MCF 10A (cell line): ENCODE results near the gene RNF31. TPM values are rescaled to one million over a fixed set of nuclear protein-coding genes. Genes with fewer than 3 reads are reported as not detected.

Experiments
- BruUV-seq: library from RNA; stranded (reverse); fragments of 400-500 nt; replicated peaks from 2 replicates; lab custom pipeline; 2021; lab: Mats Ljungman, UMichigan
- CTCF ChIA-PET: fragments of 300-600 bp; sonication (Branson Sonifier 250); formaldehyde crosslinking; extraction: SDS; loops from one replicate; lab custom pipeline; 2021; ENCODE audit warnings: antibody characterized with exemption, inconsistent platforms; lab: Yijun Ruan, JAX
- POLR2A ChIA-PET: fragments of 300-600, 350-650 bp; sonication (Branson Sonifier 250); formaldehyde crosslinking; extraction: SDS; loops from one replicate; lab custom pipeline; 2020; ENCODE audit warnings: antibody characterized with exemption, inconsistent platforms; lab: Yijun Ruan, JAX
- DNase-seq: peaks from one replicate; pipeline ENCODE4 v3.0.0-alpha.2; 2018; ENCODE audit not compliant: unreplicated experiment
- H3K27ac Mint-ChIP-seq: one replicate; pipeline ENCODE4 v1.8.0; 2022; ENCODE audit warnings: mild to moderate bottlenecking, low read depth, mixed read lengths; ENCODE audit not compliant: unreplicated experiment
- H3K27me3 Mint-ChIP-seq: one replicate; pipeline ENCODE4 v1.8.0; 2022; ENCODE audit warnings: mixed read lengths; ENCODE audit not compliant: insufficient read depth, unreplicated experiment
- H3K36me3 Mint-ChIP-seq: one replicate; pipeline ENCODE4 v1.8.0; 2022; ENCODE audit warnings: mild to moderate bottlenecking, moderate library complexity, mixed read lengths; ENCODE audit not compliant: insufficient read depth, unreplicated experiment
- H3K4me1 Mint-ChIP-seq: one replicate; pipeline ENCODE4 v1.8.0; 2022; ENCODE audit warnings: mixed read lengths; ENCODE audit not compliant: insufficient read depth, unreplicated experiment
- H3K4me3 Mint-ChIP-seq: one replicate; pipeline ENCODE4 v1.8.0; 2022; ENCODE audit warnings: mild to moderate bottlenecking, moderate library complexity, mixed read lengths; ENCODE audit not compliant: unreplicated experiment
- H3K9me3 Mint-ChIP-seq: one replicate; pipeline ENCODE4 v1.8.0; 2022; ENCODE audit warnings: mixed read lengths; ENCODE audit not compliant: unreplicated experiment
- intact Hi-C: fragments of 100-400 bp; cut with micrococcal nuclease; formaldehyde crosslinking; loops from 2 replicates; pipeline ENCODE4 v1.14.1; 2022
- total RNA-seq: library from RNA; stranded (reverse); gene quantifications from 2 replicates; pipeline ENCODE4 v1.2.3, GENCODE V29; 2022
- TF ChIP-seq, protein P1 (sequence below): fragments of 200-600 bp; IDR thresholded peaks from one replicate; pipeline ENCODE4 v1.8.0; 2022; ENCODE audit warnings: antibody characterized with exemption, mild to moderate bottlenecking; ENCODE audit not compliant: unreplicated experiment

Gene RNF31
- total RNA-seq, 1 experiment from 2014 or later: 67.4 TPM

DNA sequence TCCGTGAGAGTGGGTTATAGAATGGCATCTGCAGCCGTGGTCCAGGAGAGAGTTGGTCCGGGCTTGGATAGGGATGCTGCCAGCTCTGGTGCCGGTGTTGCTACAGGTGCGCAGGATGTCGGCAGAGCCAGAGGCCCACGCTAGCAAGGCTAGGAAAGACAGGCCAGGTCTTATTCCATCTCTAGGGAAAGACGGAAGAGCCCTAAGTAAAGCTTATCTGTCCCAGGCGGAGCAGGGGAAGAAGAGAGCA is 11.8 kb upstream of the RNF31 start:
- Mint-ChIP-seq H3K4me1 (peaks cover 42% of the 10 kb centered on the region), H3K9me3 (no peaks in the 10 kb centered on the region), H3K4me3 (peak overlapping the region; percentile 75), H3K36me3 (peaks cover 26% of the 10 kb centered on the region), H3K27me3 (no peaks in the 10 kb centered on the region), H3K27ac (peak overlapping the region; percentile 14)
- no TSS peak for BruUV-seq
- no peak for DNase-seq
- TF ChIP-seq, protein P1, sequence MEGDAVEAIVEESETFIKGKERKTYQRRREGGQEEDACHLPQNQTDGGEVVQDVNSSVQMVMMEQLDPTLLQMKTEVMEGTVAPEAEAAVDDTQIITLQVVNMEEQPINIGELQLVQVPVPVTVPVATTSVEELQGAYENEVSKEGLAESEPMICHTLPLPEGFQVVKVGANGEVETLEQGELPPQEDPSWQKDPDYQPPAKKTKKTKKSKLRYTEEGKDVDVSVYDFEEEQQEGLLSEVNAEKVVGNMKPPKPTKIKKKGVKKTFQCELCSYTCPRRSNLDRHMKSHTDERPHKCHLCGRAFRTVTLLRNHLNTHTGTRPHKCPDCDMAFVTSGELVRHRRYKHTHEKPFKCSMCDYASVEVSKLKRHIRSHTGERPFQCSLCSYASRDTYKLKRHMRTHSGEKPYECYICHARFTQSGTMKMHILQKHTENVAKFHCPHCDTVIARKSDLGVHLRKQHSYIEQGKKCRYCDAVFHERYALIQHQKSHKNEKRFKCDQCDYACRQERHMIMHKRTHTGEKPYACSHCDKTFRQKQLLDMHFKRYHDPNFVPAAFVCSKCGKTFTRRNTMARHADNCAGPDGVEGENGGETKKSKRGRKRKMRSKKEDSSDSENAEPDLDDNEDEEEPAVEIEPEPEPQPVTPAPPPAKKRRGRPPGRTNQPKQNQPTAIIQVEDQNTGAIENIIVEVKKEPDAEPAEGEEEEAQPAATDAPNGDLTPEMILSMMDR: no peak
- ChIA-PET CTCF (interaction anchor here (0.7 to 1.8 kb wide), 8 partner anchors 10 to 108 kb away, joined by 3 to 9 read pairs (median 4); partner anchors contain the start of genes IRF9 and PSME2), POLR2A (interaction anchor here (0.7 to 12.5 kb wide), 14 partner anchors 8 to 1306 kb away, joined by 3 to 252 read pairs (median 10); partner anchors contain the start of genes DCAF11, IPO4, IRF9 and MRPL52)
- intact Hi-C loops: no loop called here

DNA sequence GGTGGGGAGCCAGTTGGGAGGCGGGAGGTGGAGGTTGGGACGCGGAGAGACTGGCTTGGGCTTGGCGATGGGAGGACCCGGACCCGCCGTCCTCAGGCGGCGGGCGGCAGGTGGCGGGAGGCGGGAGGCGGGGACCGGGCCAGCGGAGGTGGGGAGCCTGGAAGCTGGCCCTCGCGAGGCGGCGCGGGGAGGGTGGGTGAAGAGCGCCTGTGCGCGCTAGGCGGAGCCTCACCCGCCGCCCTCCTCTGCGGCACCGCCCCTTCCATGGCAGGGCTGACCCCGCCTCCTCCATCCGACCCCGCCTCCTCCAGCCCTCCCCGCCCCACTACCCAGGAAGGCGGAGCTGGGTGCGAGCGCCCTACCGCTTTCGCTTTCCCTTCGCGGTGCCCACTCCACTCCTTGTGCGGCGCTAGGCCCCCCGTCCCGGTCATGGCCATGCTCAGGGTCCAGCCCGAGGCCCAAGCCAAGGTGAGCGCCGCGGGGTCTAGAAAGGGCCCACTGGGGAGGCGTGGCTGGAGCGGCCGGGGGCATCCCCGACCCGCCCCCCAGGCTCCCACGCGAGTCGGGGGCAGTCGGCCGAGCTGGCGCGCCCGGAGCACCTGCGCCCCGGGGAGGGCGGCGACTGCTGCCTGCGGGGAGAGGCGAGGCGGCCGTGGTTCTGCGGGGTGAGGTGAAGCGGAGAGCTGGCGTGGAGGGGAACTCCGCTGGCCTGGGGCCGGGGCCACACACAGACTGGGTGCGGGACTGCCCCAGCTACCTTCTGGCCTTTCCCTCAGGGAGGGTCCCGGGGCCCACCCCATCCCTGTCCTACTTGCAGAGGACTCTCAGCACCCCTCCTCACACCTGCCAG is 11.2 kb upstream of the RNF31 start, which contains the start of gene PSME1:
Gene PSME1 (plus strand): TSS at position 361 of the 850 bp plus-strand sequence. CDS start 69 bp downstream, at position 430.
- H3K4me3 Mint-ChIP-seq: peak within 1 kb of the TSS; percentile 75
- ChIA-PET POLR2A (interaction anchor here (0.7 to 12.5 kb wide), 18 partner anchors 8 to 1306 kb away, joined by 3 to 252 read pairs (median 6); partner anchors contain the start of genes AP1G2, CHMP4A, DCAF11 and GMPR2), CTCF (interaction anchor here (0.6 to 1.8 kb wide), 10 partner anchors 9 to 135 kb away, joined by 3 to 9 read pairs (median 4); partner anchors contain the start of genes IRF9 and PSME2)
- H3K36me3 Mint-ChIP-seq: peaks cover 26% of the 10 kb centered on the region
- intact Hi-C loops: no loop called here
- no TSS peak for BruUV-seq
- TF ChIP-seq, protein P1: no peak
- H3K27me3 Mint-ChIP-seq: no peaks in the 10 kb centered on the region
- peaks cover 42% of the 10 kb centered on the region for H3K4me1 Mint-ChIP-seq
- peak within 1 kb of the TSS; percentile 86 for H3K27ac Mint-ChIP-seq
- DNase-seq: peak; percentile 89
- H3K9me3 Mint-ChIP-seq: no peaks in the 10 kb centered on the region

DNA sequence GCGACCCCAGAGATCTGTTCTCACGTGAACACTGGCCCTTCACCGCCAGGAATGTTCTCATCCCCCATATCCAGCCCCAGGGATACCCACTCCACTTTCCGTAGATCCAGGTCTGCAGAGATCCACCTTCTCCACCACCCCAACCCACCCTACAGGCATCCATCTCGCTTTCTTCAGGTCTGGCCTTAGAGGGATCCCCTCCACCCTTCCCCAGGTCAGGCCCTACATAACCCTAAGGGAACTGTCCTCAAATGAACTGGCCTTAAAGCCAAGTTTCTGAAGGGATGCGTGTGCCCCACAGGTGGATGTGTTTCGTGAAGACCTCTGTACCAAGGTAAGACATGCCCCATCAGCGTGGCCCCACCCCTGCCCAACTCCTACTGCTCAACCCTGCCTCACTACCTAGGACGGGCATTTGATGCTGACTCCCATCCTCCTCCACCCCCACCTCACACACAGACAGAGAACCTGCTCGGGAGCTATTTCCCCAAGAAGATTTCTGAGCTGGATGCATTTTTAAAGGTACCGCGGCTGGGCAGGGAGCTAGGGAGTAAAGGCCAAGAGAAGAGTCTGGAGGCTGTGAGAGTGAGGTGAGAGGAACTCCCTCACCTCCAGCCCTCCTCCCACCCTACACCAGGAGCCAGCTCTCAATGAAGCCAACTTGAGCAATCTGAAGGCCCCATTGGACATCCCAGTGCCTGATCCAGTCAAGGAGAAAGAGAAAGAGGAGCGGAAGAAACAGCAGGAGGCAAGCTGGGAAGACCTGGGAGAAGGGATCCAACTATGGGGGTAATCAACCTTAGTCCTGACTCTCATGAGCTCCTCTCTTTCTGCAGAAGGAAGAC is 10.4 kb upstream of the RNF31 start:
- H3K27me3 Mint-ChIP-seq: no peaks in the 10 kb centered on the region
- CTCF ChIA-PET: interaction anchor here (0.6 to 1.8 kb wide), 8 partner anchors 8 to 232 kb away, joined by 3 to 9 read pairs (median 4); partner anchors contain the start of genes CIDEB, DCAF11 and RNF31
- intact Hi-C loops: no loop called here
- H3K27ac Mint-ChIP-seq: peak overlapping the region; percentile 86
- peaks cover 26% of the 10 kb centered on the region for H3K36me3 Mint-ChIP-seq
- H3K4me3 Mint-ChIP-seq: peak overlapping the region; percentile 75
- no TSS peak for BruUV-seq
- no peak for DNase-seq
- no peaks in the 10 kb centered on the region for H3K9me3 Mint-ChIP-seq
- TF ChIP-seq, protein P1: no peak
- POLR2A ChIA-PET: interaction anchor here (0.7 to 12.5 kb wide), 17 partner anchors 10 to 816 kb away, joined by 3 to 252 read pairs (median 6); partner anchors contain the start of genes AP1G2, CHMP4A, DCAF11 and GMPR2
- peaks cover 41% of the 10 kb centered on the region for H3K4me1 Mint-ChIP-seq
